ENCODE measurements around the gene LYL1. TPM values are rescaled to one million over a fixed set of nuclear protein-coding genes. Genes with fewer than 3 reads are reported as not detected.

LYL1 gene
- total RNA-seq, 1 donor from 2014 or later: 0.50 TPM

DNA sequence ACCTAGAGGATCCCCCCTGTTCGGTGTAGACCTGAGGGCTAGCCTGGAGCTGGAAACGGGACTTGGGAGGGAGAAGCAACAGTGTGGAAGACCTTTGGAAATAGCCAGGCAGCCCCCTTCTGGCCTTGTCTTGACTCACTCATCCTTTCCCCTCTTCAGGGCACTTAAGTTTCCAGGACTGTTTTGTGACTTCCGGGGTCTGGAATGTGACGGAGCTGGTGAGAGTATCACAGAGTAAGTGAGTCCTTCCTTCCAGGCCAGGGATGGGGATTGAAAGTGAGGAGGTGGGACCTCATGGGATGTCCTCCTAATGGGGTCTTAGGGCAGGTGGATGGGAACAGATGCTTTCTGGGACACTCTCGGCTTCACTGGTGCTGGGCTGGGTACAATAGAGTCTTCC lies 29.4 kb downstream of the LYL1 start:
- Mint-ChIP-seq H3K9me3 (ENCODE audit: low read depth) (no peaks in the 10 kb centered on the region), H3K27ac (no peak overlapping the region), H3K4me3 (ENCODE audit: low read depth) (no peak overlapping the region), H3K27me3 (peaks cover 85% of the 10 kb centered on the region), H3K36me3 (ENCODE audit: insufficient read depth) (no peaks in the 10 kb centered on the region), H3K4me1 (ENCODE audit: low read depth) (peaks cover 14% of the 10 kb centered on the region)
- TF ChIP-seq, protein P1, sequence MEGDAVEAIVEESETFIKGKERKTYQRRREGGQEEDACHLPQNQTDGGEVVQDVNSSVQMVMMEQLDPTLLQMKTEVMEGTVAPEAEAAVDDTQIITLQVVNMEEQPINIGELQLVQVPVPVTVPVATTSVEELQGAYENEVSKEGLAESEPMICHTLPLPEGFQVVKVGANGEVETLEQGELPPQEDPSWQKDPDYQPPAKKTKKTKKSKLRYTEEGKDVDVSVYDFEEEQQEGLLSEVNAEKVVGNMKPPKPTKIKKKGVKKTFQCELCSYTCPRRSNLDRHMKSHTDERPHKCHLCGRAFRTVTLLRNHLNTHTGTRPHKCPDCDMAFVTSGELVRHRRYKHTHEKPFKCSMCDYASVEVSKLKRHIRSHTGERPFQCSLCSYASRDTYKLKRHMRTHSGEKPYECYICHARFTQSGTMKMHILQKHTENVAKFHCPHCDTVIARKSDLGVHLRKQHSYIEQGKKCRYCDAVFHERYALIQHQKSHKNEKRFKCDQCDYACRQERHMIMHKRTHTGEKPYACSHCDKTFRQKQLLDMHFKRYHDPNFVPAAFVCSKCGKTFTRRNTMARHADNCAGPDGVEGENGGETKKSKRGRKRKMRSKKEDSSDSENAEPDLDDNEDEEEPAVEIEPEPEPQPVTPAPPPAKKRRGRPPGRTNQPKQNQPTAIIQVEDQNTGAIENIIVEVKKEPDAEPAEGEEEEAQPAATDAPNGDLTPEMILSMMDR (IDR thresholded peaks at IDR 0.05; ENCODE audit: unreplicated experiment): no peak
- no peak for DNase-seq (ENCODE audit: low spot score, unreplicated experiment)

GRCh38 chr19:13072188-13072908 lies 30.3 kb downstream of the LYL1 start:
- H3K27me3 Mint-ChIP-seq: peaks cover 80% of the 10 kb centered on the region
- TF ChIP-seq, protein P1 (IDR thresholded peaks at IDR 0.05; ENCODE audit: unreplicated experiment): no peak
- H3K4me1 Mint-ChIP-seq (ENCODE audit: low read depth): peaks cover 14% of the 10 kb centered on the region
- no peak overlapping the region for H3K27ac Mint-ChIP-seq
- H3K36me3 Mint-ChIP-seq (ENCODE audit: insufficient read depth): no peaks in the 10 kb centered on the region
- no peak for DNase-seq (ENCODE audit: low spot score, unreplicated experiment)
- no peak overlapping the region for H3K4me3 Mint-ChIP-seq (ENCODE audit: low read depth)
- no peaks in the 10 kb centered on the region for H3K9me3 Mint-ChIP-seq (ENCODE audit: low read depth)

DNA sequence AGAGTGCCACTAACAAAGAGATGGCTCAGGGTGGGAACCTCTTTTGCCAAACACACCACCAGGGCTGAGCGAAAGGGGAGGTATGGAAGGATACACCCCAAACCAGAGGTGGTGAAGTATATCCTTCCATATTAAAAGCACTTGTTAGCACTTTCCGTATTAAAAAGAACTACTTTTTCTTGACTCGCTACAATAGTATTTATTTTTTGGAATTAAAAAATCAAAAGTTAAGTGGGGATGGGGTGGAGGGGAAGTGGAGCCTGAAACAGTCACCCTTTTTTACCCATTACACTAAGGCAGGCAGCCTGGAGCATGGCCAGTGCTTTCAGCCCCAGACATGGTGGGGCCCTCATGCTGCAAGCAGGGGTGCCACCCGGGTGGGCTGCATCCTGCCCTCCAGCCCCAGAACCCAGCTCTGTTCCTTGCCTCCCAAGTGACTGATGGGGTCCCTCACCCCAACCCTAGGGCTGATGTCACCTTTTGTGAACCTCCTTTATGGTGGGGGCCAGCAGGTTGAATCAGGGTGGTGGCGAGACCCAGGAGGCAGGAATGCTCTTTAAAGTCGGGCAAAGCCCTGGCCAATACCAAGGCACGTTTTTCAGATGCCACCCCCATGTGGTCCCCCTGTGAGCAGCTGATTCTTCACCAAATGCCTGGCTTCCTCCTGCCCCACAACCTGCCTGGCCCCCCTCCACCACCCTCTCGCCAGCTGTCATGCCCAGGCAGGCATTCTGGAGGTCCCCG lies 31.0 kb downstream of the LYL1 start:
- no peaks in the 10 kb centered on the region for H3K9me3 Mint-ChIP-seq (ENCODE audit: low read depth)
- no peak overlapping the region for H3K27ac Mint-ChIP-seq
- H3K4me1 Mint-ChIP-seq (ENCODE audit: low read depth): peaks cover 14% of the 10 kb centered on the region
- no peaks in the 10 kb centered on the region for H3K36me3 Mint-ChIP-seq (ENCODE audit: insufficient read depth)
- peaks cover 83% of the 10 kb centered on the region for H3K27me3 Mint-ChIP-seq
- H3K4me3 Mint-ChIP-seq (ENCODE audit: low read depth): no peak overlapping the region
- DNase-seq (ENCODE audit: low spot score, unreplicated experiment): no peak
- TF ChIP-seq, protein P1 (IDR thresholded peaks at IDR 0.05; ENCODE audit: unreplicated experiment): no peak

- H3K27me3 Mint-ChIP-seq: peaks cover 84% of the 10 kb centered on the region
- no peak for DNase-seq (ENCODE audit: low spot score, unreplicated experiment)
- no peak overlapping the region for H3K27ac Mint-ChIP-seq
- TF ChIP-seq, protein P1 (IDR thresholded peaks at IDR 0.05; ENCODE audit: unreplicated experiment): no peak
- H3K4me3 Mint-ChIP-seq (ENCODE audit: low read depth): no peak overlapping the region
- no peaks in the 10 kb centered on the region for H3K9me3 Mint-ChIP-seq (ENCODE audit: low read depth)
- H3K36me3 Mint-ChIP-seq (ENCODE audit: insufficient read depth): no peaks in the 10 kb centered on the region
- H3K4me1 Mint-ChIP-seq (ENCODE audit: low read depth): peaks cover 14% of the 10 kb centered on the region
Observed at GRCh38 chr19:13070425-13071140, 32.1 kb downstream of the LYL1 start.

Measured in progenitor cell of endocrine pancreas (in vitro differentiated cells).